Epithelial cell of proximal tubule (primary cell): Measurements from ENCODE around the gene ENTR1. TPM values are rescaled to one million over a fixed set of nuclear protein-coding genes. Genes with fewer than 3 reads are reported as not detected.

Experiments
- DNase-seq: peaks from one replicate; pipeline ENCODE4 v3.0.0-alpha.2; 2011; ENCODE audit warnings: low read depth
- H3K4me3 ChIP-seq: 2 replicates; pipeline ENCODE4 v1.5.1; 2011; ENCODE audit warnings: low read depth, mild to moderate bottlenecking, low read length
- CTCF ChIP-seq: conservative IDR thresholded peaks from 2 replicates; pipeline ENCODE4 v1.5.1; 2012; ENCODE audit warnings: low read depth, mild to moderate bottlenecking, low read length
- total RNA-seq: library from RNA; depleted of rRNA; stranded (reverse); fragments of >200 nt; gene quantifications from 2 replicates; pipeline ENCODE4 v1.2.3, GENCODE V29; 2015

The ENTR1 gene
- total RNA-seq, 1 donor from 2014 or later: 57.5 TPM

- no peak for DNase-seq
- no peak for TF ChIP-seq CTCF
- no peak overlapping the region for H3K4me3 ChIP-seq
These were observed 14.8 kb downstream of the ENTR1 start for GRCh38 chr9:136395345-136396218.

- TF ChIP-seq CTCF: no peak
- no peak for DNase-seq
- no peak overlapping the region for H3K4me3 ChIP-seq
These were observed 15.4 kb downstream of the ENTR1 start for GRCh38 chr9:136395020-136395340.

- DNase-seq: no peak
- no peak for TF ChIP-seq CTCF
- H3K4me3 ChIP-seq: no peak overlapping the region
These were observed 15.9 kb downstream of the ENTR1 start for GRCh38 chr9:136394312-136395019.

GRCh38 chr9:136393531-136393930 is 16.9 kb downstream of the ENTR1 start:
- no peak for TF ChIP-seq CTCF
- no peak for DNase-seq
- H3K4me3 ChIP-seq: no peak overlapping the region

- no peak overlapping the region for H3K4me3 ChIP-seq
- DNase-seq: no peak
- no peak for TF ChIP-seq CTCF
These were observed 17.6 kb downstream of the ENTR1 start for GRCh38 chr9:136392538-136393449.

- TF ChIP-seq CTCF: no peak
- DNase-seq: no peak
- H3K4me3 ChIP-seq: no peak overlapping the region
These were observed 18.5 kb downstream of the ENTR1 start for GRCh38 chr9:136391737-136392537.
